CD14-positive monocyte (primary cell): Measurements from ENCODE around the gene RIMS3. TPM values are rescaled to one million over a fixed set of nuclear protein-coding genes. Genes with fewer than 3 reads are reported as not detected.

ENCODE experiments used
- DNase-seq, 3 donors: peaks; one replicate each; pipeline ENCODE4 v3.0.0-alpha.2; 2011 to 2022
- H2AFZ ChIP-seq: 2 replicates; pipeline ENCODE4 v1.6.0; 2012; ENCODE audit warnings: mild to moderate bottlenecking, low read depth, low read length, inconsistent platforms; ENCODE audit not compliant: insufficient read depth, poor library complexity, severe bottlenecking
- H3K27ac ChIP-seq, 2 donors: 1 replicate in 1 of 2; 2 replicates in 1 of 2; pipeline ENCODE4 v1.5.1; 2012 to 2013; ENCODE audit warnings: low read length in 2 of 2, control low read depth in 1 of 2, inconsistent platforms in 1 of 2, low read depth in 1 of 2, mild to moderate bottlenecking in 1 of 2
- H3K27me3 ChIP-seq, 2 donors: one replicate each; pipeline versions ENCODE4 v1.6.0 to v1.6.1; 2011 to 2013; ENCODE audit warnings: low read length in 2 of 2; ENCODE audit not compliant: control insufficient read depth in 2 of 2, insufficient read depth in 2 of 2
- H3K36me3 ChIP-seq, 2 donors: replicated peaks in 1 of 2; 1 replicate in 1 of 2; 2 replicates in 1 of 2; pipeline versions ENCODE4 v1.5.1 to v1.6.1; 2012 to 2013; ENCODE audit warnings: low read length in 2 of 2, control low read depth in 1 of 2, inconsistent platforms in 1 of 2, mild to moderate bottlenecking in 1 of 2; ENCODE audit not compliant: insufficient read depth in 2 of 2, control insufficient read depth in 1 of 2
- H3K4me1 ChIP-seq, 2 donors: 1 replicate in 1 of 2; 2 replicates in 1 of 2; pipeline versions ENCODE4 v1.5.1 to v1.6.1; 2012 to 2013; ENCODE audit warnings: low read length in 2 of 2, control low read depth in 1 of 2, inconsistent platforms in 1 of 2, mild to moderate bottlenecking in 1 of 2, moderate library complexity in 1 of 2; ENCODE audit not compliant: insufficient read depth in 2 of 2, control insufficient read depth in 1 of 2
- H3K4me2 ChIP-seq: replicated peaks from 2 replicates; pipeline ENCODE3; 2012; ENCODE audit warnings: low read length, moderate library complexity, mild to moderate bottlenecking; ENCODE audit not compliant: poor library complexity, severe bottlenecking; ENCODE audit errors: extremely low read depth
- H3K4me3 ChIP-seq, 3 experiments: fragments of 200-600 bp in 1 of 3; sonication (generic) in 1 of 3; replicated peaks in 1 of 3; 1 replicate in 2 of 3; 2 replicates in 1 of 3; pipeline ENCODE4 v1.5.1; 2011 to 2013; ENCODE audit warnings: low read length in 3 of 3, mild to moderate bottlenecking in 3 of 3, control low read depth in 2 of 3, low read depth in 2 of 3, inconsistent platforms in 1 of 3, moderate library complexity in 1 of 3
- H3K79me2 ChIP-seq: 2 replicates; pipeline ENCODE4 v1.6.0; 2012; ENCODE audit warnings: mild to moderate bottlenecking, control low read depth, inconsistent platforms, low read length, moderate library complexity; ENCODE audit not compliant: insufficient read depth
- H3K9ac ChIP-seq: 2 replicates; pipeline ENCODE4 v1.6.0; 2017; ENCODE audit warnings: low read length, mild to moderate bottlenecking; ENCODE audit not compliant: insufficient read depth, poor library complexity, severe bottlenecking
- H3K9me3 ChIP-seq, 2 donors: replicated peaks in 1 of 2; 1 replicate in 1 of 2; 2 replicates in 1 of 2; pipeline versions ENCODE4 v1.5.1 to v1.6.1; 2012 to 2013; ENCODE audit warnings: low read length in 2 of 2, control low read depth in 1 of 2; ENCODE audit not compliant: control insufficient read depth in 1 of 2, insufficient read depth in 1 of 2
- H4K20me1 ChIP-seq: 2 replicates; pipeline ENCODE4 v1.6.0; 2012; ENCODE audit warnings: mild to moderate bottlenecking, low read length, control low read depth, moderate library complexity; ENCODE audit not compliant: insufficient read depth
- H3K27ac Mint-ChIP-seq, 7 donors: one replicate each; pipeline ENCODE4 v1.8.0; 2020; ENCODE audit warnings: mild to moderate bottlenecking in 7 of 7, mixed read lengths in 7 of 7, moderate library complexity in 6 of 7, inconsistent platforms in 2 of 7
- H3K27me3 Mint-ChIP-seq, 3 donors: one replicate each; pipeline ENCODE4 v1.8.0; 2021 to 2022; ENCODE audit warnings: low read depth in 3 of 3, mild to moderate bottlenecking in 3 of 3, mixed read lengths in 3 of 3, moderate library complexity in 3 of 3, inconsistent platforms in 1 of 3
- H3K36me3 Mint-ChIP-seq, 2 donors: one replicate each; pipeline ENCODE4 v1.8.0; 2020; ENCODE audit warnings: mixed read lengths in 2 of 2, inconsistent platforms in 1 of 2, mild to moderate bottlenecking in 1 of 2
- H3K4me1 Mint-ChIP-seq: one replicate; pipeline ENCODE4 v1.8.0; 2020; ENCODE audit warnings: mild to moderate bottlenecking, mixed read lengths
- H3K4me3 Mint-ChIP-seq, 2 donors: one replicate each; pipeline ENCODE4 v1.8.0; 2020; ENCODE audit warnings: mild to moderate bottlenecking in 2 of 2, mixed read lengths in 2 of 2, moderate library complexity in 1 of 2
- H3K9me3 Mint-ChIP-seq, 7 donors: one replicate each; pipeline ENCODE4 v1.8.0; 2020 to 2022; ENCODE audit warnings: mixed read lengths in 7 of 7, mild to moderate bottlenecking in 6 of 7, moderate library complexity in 6 of 7, inconsistent platforms in 2 of 7
- WGBS: methylation state at CpG from one replicate; pipeline ENCODE4 v1.1.5; 2013; ENCODE audit warnings: missing lambda C conversion rate; ENCODE audit not compliant: insufficient coverage; 5-methylcytosine and 5-hydroxymethylcytosine counted together
- intact Hi-C, 2 donors: fragments of 100-400 bp; cut with micrococcal nuclease; formaldehyde crosslinking; loops; one replicate each; pipeline versions ENCODE4 v1.15.0 to v1.15.1; 2023
- polyA plus RNA-seq, 3 donors: library from polyadenylated mRNA; depleted of rRNA in 1 of 3; unstranded in 2 of 3; stranded (reverse) in 1 of 3; fragments of 300-500 nt in 2 of 3; fragments of >200 nt in 1 of 3; fragmentation: Illumina TruSeq in 2 of 3; gene quantifications; 1 replicate in 2 of 3; 2 replicates in 1 of 3; pipeline ENCODE4 v1.2.3, GENCODE V29; 2012 to 2021
- TF ChIP-seq, protein P1 (sequence below): fragments of 200-600 bp; IDR thresholded peaks from one replicate; pipeline ENCODE4 v1.8.0; 2022; ENCODE audit warnings: antibody characterized with exemption, mild to moderate bottlenecking

Gene RIMS3
- polyA plus RNA-seq, 3 donors, result 0.15 to 1.0 (median 0.26) TPM

DNA sequence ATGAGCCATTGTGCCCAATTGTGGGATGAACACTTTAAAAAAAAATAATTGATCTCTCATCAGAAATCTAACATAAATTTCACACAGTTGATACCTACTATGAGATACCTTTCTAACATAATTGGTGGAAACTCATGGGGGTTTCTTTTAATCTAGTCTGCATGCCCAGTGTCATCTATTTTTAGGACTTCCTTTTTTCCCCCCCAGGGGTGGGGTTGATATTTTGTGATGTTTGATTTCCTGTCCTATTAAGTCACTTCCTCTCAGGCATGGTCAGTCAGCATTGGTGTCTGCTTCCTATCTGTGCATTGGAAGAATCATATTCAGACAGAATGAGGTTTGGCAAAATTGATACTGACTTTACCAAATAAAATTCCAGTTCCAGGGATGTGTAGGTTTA lies 47.5 kb upstream of the RIMS3 start:
- no peaks in the 10 kb centered on the region for H3K27me3 ChIP-seq
- TF ChIP-seq, protein P1, sequence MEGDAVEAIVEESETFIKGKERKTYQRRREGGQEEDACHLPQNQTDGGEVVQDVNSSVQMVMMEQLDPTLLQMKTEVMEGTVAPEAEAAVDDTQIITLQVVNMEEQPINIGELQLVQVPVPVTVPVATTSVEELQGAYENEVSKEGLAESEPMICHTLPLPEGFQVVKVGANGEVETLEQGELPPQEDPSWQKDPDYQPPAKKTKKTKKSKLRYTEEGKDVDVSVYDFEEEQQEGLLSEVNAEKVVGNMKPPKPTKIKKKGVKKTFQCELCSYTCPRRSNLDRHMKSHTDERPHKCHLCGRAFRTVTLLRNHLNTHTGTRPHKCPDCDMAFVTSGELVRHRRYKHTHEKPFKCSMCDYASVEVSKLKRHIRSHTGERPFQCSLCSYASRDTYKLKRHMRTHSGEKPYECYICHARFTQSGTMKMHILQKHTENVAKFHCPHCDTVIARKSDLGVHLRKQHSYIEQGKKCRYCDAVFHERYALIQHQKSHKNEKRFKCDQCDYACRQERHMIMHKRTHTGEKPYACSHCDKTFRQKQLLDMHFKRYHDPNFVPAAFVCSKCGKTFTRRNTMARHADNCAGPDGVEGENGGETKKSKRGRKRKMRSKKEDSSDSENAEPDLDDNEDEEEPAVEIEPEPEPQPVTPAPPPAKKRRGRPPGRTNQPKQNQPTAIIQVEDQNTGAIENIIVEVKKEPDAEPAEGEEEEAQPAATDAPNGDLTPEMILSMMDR, result no peak
- Mint-ChIP-seq H3K27me3 (no peaks in the 10 kb centered on the region), H3K36me3 (peaks cover 12 to 22% of the 10 kb centered on the region in 2 donors), H3K4me1 (peaks cover 69% of the 10 kb centered on the region), H3K4me3 (peak overlapping the region in 1 of 2 donors; percentile 53), H3K9me3 (no peaks in the 10 kb centered on the region), H3K27ac (peak overlapping the region; percentile 93 to 95 (median 94))
- H3K9me3 ChIP-seq, result no peaks in the 10 kb centered on the region
- peak overlapping the region; percentile 49 for H3K9ac ChIP-seq
- peaks cover 98% of the 10 kb centered on the region for H3K79me2 ChIP-seq
- peak; percentile 75 to 89 (median 87) for DNase-seq
- H3K27ac ChIP-seq, result peak overlapping the region; percentile 62 to 94
- no peak overlapping the region for H2AFZ ChIP-seq
- no peaks in the 10 kb centered on the region for H3K36me3 ChIP-seq
- peaks cover 42% of the 10 kb centered on the region for H4K20me1 ChIP-seq
- intact Hi-C loops, result no loop called here
- peaks cover 56 to 60% of the 10 kb centered on the region in 2 donors for H3K4me1 ChIP-seq
- peak overlapping the region in 1 of 3 experiments; percentile 3 for H3K4me3 ChIP-seq
- peak overlapping the region; percentile 24 for H3K4me2 ChIP-seq

- H3K4me3 Mint-ChIP-seq, result no peak overlapping the region
- no peak overlapping the region for H2AFZ ChIP-seq
- WGBS, result no CpG with 5 or more reads among the region's 5 CpGs
These were observed 47.0 kb upstream of the RIMS3 start for GRCh38 chr1:40712405-40712944.

More at GRCh38 chr1:40712405-40712944, 47.0 kb upstream of the RIMS3 start:
- intact Hi-C loops, result no loop called here
- peaks cover 98% of the 10 kb centered on the region for H3K79me2 ChIP-seq
- Mint-ChIP-seq H3K27me3 (no peaks in the 10 kb centered on the region), H3K27ac (peak overlapping the region; percentile 93 to 95 (median 94)), H3K36me3 (peaks cover 12 to 22% of the 10 kb centered on the region in 2 donors), H3K9me3 (no peaks in the 10 kb centered on the region), H3K4me1 (peaks cover 71% of the 10 kb centered on the region)
- no peaks in the 10 kb centered on the region for H3K36me3 ChIP-seq
- H3K9me3 ChIP-seq, result no peaks in the 10 kb centered on the region
- H3K4me1 ChIP-seq, result peaks cover 56 to 60% of the 10 kb centered on the region in 2 donors
- H3K4me3 ChIP-seq, result no peak overlapping the region
- no peak overlapping the region for H3K9ac ChIP-seq
- TF ChIP-seq, protein P1, result no peak
- peak overlapping the region; percentile 62 to 94 for H3K27ac ChIP-seq
- peak in 1 of 3 donors; percentile 21 for DNase-seq
- no peaks in the 10 kb centered on the region for H3K27me3 ChIP-seq
- H4K20me1 ChIP-seq, result peaks cover 41% of the 10 kb centered on the region
- H3K4me2 ChIP-seq, result peak overlapping the region; percentile 24
